ENCODE data around the gene TM6SF1.

DNA sequence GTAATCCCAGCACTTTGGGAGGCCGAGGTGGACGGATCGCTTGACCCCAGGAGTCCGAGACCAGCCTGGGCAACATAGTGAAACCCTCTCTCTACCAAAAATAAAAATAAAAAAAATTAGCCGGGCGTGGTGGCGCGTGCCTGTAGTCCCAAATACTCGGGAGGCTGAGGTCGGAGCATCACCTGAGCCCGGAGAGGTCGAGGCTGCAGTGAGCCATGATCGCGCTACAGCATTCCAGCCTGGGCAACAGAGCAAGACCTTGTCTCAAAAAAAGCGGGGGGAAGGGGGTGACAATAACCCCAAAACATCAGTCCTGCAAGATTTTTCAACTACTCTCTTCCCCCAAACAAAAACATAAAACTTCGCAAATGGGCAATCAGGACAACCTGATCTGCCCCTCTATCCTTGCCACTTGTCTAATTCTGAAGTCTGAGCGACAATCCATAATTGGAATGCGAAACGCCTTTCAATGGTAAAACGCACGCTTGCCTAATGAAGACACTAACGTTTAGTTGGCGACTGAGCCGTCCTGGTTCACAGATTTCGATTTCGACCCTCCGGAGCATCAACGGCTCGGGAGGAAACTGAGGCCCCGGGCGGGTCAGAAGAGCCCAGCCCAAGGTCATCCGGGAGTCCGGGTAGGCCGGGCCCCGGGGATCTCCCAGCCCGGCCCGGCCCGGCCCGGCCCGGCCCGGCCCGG is 41.3 kb upstream of the TM6SF1 start:
- TF ChIP-seq CTCF (IDR thresholded peaks at IDR 0.05 in 4 of 5, conservative IDR thresholded peaks at IDR 0.05 in 1 of 5), result no peak
- no peak for TF ChIP-seq POLR2A (IDR thresholded peaks at IDR 0.05)

Measured in gastrocnemius medialis (tissue), 4 donors.